ENCODE results near the gene RAPGEF5.
A peak's percentile ranks its signal among the peaks of the same experiment; 100 is the strongest.

Gene RAPGEF5

DNA sequence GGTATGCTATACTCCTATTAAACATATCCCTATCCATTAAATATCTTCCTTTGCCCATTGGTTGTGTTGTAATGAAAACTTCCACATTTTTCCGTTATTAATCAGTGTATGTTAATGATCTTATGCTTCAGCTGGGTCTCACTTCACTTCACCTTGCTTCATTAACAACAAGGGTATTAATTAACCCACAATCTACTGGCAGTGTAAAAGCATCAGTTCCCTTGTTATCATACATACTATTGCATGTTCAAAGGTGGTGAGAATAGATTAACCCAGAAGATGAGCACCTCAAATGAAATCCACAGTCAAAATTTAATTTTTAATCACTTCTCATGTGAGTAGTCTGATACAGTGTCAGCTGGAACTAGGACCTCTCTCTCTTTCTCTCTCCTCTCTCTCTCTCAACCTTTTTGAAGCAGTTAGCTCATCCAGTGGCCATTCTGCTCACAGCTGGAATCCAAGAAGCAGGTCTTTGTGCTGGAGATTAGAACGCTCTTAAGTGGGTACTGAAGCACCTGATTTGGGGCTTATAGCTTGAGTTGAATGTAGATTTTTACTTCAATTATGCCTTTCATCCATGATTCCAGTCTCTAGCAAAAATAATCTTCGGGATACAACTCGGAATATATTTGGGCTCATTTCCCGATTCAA is 172.3 kb downstream of the RAPGEF5 start:
- DNase-seq, result no peak

- no peak for DNase-seq
These were observed 173.3 kb downstream of the RAPGEF5 start for GRCh38 chr7:22183522-22184280.

GRCh38 chr7:22182149-22182548 is 174.8 kb downstream of the RAPGEF5 start:
- DNase-seq, result no peak

GRCh38 chr7:22181663-22182062 is 175.3 kb downstream of the RAPGEF5 start:
- no peak for DNase-seq

DNA sequence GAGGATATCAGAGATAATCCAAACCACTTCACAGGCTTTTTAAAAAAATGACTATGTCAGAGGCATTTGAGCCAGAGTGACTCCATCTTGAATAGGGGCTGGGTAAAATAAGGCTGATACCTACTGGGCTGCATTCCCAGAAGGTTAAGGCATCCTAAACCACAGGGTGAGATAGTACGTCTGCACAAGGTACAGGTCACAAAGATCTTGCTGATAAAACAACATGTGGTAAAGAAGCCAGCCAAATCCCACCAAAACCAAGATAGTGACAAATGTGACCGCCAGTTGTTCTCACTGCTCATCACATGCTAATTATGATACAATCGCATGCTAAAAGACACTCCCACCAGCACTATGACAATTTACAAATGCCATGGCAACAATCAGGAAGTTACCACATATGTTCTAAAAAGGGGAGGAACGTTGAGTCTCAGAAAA is 177.5 kb downstream of the RAPGEF5 start:
- no peak for DNase-seq

DNA sequence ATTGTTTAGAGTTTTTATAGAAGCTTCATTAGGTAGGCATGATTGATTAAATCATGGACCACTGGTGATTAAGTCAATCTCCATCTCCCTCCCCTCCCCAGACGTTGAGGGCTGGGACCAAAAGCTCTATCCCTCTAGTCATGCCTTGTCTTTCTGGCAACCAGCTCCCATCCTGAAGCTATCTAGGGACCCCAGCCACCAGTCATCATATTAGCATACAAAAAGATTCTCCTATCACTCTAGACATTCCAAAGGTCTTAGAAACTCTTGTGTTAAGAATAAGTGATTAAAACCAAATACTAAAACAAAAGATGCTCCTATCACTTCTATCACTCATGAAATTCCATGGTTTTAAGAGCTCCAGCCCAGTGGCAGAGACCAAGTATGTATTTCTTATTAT is 178.2 kb downstream of the RAPGEF5 start:
- DNase-seq, result no peak

- no peak for DNase-seq
These were observed 180.1 kb downstream of the RAPGEF5 start for GRCh38 chr7:22176791-22177412.

GRCh38 chr7:22174574-22174953 is 182.4 kb downstream of the RAPGEF5 start:
- no peak for DNase-seq

DNA sequence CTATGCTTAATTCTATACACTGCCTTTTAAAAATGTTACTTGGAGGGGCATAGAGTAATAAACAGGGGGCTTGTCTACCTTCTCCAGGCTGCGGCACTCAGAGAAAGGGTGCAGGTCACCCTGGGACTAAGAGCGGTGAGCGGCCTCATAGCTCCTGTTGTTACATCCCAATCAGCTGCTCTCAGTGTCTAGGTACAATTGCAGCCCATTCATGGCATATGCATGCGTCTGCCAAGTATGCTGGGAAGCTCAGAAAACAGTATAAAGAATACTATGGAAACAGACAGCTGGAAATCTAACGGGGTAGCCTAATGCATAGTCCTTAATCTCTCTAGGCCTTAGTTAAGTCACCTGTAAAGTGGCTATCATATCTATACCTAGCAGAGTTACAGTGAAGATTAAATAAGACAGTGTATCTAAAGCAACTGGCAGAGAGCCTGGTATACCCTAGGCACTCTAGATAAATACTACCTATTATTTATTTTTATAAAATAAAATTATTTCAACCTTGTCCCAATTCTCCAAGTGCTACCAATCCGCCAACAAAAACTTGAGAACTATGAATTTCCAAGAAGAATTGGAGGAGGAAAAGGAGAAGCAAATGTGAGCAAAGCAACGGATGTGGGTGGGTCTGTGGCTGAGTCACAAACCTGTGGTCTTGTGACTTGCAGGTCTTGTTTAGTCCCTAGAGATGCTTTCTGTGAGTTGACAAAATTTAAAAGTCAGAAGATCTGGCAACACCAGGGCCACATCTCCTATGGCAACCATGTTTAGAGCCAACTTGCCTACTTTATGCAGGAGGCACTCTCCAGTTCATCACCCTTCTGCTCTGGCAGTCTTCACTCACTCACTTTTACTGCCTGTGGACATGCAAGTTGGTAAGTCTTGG is 183.0 kb downstream of the RAPGEF5 start:
- DNase-seq, result no peak

- DNase-seq, result no peak
These were observed 188.8 kb downstream of the RAPGEF5 start for GRCh38 chr7:22168129-22168634.

GRCh38 chr7:22167482-22167881 is 189.5 kb downstream of the RAPGEF5 start:
- no peak for DNase-seq

DNA sequence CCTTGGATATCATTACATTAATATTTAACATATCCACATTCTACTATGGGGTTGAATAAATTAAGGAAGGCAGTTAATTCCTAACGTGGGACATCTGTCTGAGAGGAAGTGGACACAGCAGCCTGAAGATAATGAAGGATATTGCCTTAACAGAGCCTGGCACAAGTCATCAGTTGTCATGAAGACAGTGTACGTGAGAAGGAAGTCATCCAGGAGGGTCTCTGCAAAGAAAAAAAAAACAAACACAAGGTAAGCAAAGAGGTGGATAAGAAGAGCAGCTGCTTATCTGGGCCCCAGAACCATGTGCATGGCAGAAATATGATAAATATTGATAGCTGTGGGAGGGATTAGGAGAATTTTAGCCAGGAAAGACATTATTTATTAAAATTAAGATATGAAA is 190.0 kb downstream of the RAPGEF5 start:
- no peak for DNase-seq

- no peak for DNase-seq
These were observed 197.6 kb downstream of the RAPGEF5 start for GRCh38 chr7:22159341-22159740.

GRCh38 chr7:22157552-22157951 is 199.4 kb downstream of the RAPGEF5 start:
- no peak for DNase-seq

DNA sequence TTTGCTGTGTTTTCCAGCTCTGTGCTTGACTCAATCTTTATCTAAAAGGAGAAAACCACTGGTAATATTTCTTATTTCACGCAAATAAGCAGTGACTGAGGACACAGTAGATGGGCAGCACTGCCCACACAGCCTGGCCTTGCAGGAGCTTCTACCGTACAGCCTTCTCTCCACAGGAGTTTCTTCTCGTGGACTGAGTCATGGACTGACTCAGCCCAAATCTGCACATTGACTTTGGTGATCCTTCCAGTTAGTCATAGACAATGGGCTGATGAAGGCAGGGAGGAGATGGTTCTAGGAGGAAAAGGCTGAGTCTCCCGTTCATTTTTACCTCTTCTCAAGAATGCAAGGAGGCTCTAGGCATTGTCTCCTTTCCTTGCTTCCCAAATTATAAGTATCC is 200.7 kb downstream of the RAPGEF5 start:
- DNase-seq, result peak; percentile 30

DNA sequence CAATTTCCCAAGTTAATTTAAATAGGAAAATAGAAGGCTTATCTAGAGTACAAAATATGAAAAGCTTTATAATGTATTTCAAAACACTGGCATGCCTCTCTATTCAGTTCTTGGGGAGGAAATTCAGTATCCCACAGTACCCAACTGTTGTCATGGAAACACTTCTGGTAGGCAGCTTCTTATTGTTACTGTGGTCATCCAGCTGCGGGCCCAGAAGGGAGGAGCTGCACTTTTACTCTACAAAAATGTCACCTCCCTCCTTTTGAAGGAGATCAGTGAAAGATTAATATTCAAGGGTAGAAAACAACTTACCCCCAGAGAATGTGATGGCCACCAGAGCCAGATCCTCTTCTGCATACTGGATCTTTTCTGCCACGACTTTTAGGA is 202.8 kb downstream of the RAPGEF5 start:
- peak; percentile 33 for DNase-seq

GRCh38 chr7:22153432-22154142 is 203.4 kb downstream of the RAPGEF5 start:
- DNase-seq, result no peak

GRCh38 chr7:22152690-22153089 is 204.3 kb downstream of the RAPGEF5 start:
- DNase-seq, result no peak

DNA sequence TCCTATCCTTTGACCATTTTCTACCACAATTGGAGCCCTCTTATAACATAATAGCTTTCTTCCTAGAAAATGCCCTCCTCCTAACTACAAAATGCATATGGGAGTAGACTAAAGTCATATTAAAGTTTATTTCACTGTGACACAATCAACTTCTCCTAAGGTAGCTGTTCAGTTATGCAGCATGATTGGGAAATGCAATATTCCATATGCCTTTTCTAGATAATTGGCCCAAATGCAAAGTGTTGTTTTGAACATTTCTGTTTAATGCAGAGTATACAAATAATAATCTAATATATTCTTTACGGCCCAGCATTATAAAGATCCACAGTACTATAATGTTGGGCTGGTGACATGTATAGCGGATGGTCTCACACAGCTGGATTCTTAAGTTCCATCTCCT is 205.1 kb downstream of the RAPGEF5 start:
- no peak for DNase-seq

- DNase-seq, result no peak
These were observed 206.7 kb downstream of the RAPGEF5 start for GRCh38 chr7:22150221-22150620.

DNA sequence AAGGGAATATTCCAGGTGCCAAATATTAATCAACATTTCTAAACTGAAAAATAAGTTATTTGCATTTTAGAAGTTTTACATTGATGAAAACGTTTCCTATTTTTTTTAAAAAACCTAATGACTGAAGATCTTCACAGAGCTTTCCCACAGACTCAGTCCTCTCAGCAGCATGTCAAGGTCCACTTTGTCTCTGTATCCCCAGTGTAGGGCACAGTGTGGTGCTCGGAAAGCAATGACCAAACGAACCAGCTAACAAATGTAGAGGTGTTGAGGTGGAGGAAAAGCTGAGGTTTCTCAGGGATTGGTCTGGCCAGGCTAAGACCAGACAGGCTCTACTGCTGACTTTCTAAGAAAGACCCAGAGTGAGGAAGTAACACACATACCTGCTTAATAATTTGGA is 209.1 kb downstream of the RAPGEF5 start:
- DNase-seq, result no peak

DNA sequence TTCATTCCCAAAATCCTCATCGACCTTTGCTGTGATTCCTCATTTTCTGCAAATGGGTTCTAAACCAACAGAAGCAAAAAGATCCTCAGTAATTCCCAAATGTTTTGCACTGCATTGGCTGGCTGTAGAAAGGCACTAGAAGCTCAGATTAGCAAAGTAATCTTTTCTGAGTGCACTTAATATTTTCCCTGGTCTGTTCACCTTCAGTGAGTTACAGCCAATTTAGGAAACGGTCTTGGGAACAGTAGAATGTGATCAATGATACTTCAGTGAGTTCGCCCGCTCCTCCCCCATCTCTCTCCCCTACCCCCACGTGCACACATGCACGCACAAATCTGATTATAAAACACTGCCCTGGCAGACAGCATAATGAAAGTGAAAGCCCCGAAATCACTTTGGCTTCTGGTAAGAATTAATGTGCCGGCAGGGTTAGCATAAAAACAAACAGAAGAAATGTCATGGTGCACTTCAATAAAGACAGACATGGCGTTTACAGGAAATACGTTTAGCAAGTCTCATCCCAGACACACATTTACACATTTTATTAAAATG is 209.9 kb downstream of the RAPGEF5 start:
- DNase-seq, result no peak
